Endometrium (tissue), 2 donors: Measurements from ENCODE around the gene RORC.
"Not testable (repeated sequence)": the region's sequence is repeated elsewhere in the genome, so short reads cannot be mapped to it uniquely, and the experiment has no call there.

Source experiments
- FAIRE-seq: peaks from 2 replicates; lab custom pipeline; 2012; peaks lifted over from hg19 to GRCh38; lab: Jason Lieb, UNC
- donor health status: control.
- donor health status: control.

The RORC gene

GRCh38 chr1:151805066-151805820 lies 26.4 kb downstream of the RORC start, which contains the start of gene LINGO4:
Gene LINGO4, minus strand, starts transcription at chr1:151805419. Its CDS starts 2,715 bp downstream, at chr1:151802704.
- no peak for FAIRE-seq

- no peak for FAIRE-seq
Observed at GRCh38 chr1:151803915-151804314, 27.7 kb downstream of the RORC start.

GRCh38 chr1:151803164-151803563 lies 28.4 kb downstream of the RORC start:
- no peak for FAIRE-seq

GRCh38 chr1:151802372-151802771 lies 29.2 kb downstream of the RORC start:
- FAIRE-seq = no peak

GRCh38 chr1:151801846-151802245 lies 29.8 kb downstream of the RORC start:
- FAIRE-seq = no peak

- no peak for FAIRE-seq
Observed at GRCh38 chr1:151801310-151801820, 30.2 kb downstream of the RORC start.

GRCh38 chr1:151800830-151801229 lies 30.8 kb downstream of the RORC start:
- no peak for FAIRE-seq

GRCh38 chr1:151799179-151800022 lies 32.2 kb downstream of the RORC start:
- FAIRE-seq = no peak

GRCh38 chr1:151798571-151798970 lies 33.0 kb downstream of the RORC start:
- no peak for FAIRE-seq

- no peak for FAIRE-seq
Observed at GRCh38 chr1:151790940-151791651, 40.5 kb downstream of the RORC start.

- FAIRE-seq = peak; percentile 99
Observed at GRCh38 chr1:151790071-151790939, 41.3 kb downstream of the RORC start, which contains the start of gene TDRKH. Gene TDRKH, minus strand, starts transcription at chr1:151790500. Its CDS starts 7,478 bp downstream, at chr1:151783022.

GRCh38 chr1:151787689-151788088 lies 43.9 kb downstream of the RORC start:
- no peak for FAIRE-seq

- no peak for FAIRE-seq
Observed at GRCh38 chr1:151783796-151784195, 47.8 kb downstream of the RORC start.

- FAIRE-seq = no peak
Observed at GRCh38 chr1:151782741-151783140, 48.9 kb downstream of the RORC start.

- not testable (repeated sequence) for FAIRE-seq
Observed at GRCh38 chr1:151782026-151782425, 49.6 kb downstream of the RORC start.

GRCh38 chr1:151780736-151781135 lies 50.9 kb downstream of the RORC start:
- FAIRE-seq = not testable (repeated sequence)

GRCh38 chr1:151779852-151780251 lies 51.8 kb downstream of the RORC start:
- FAIRE-seq = no peak

GRCh38 chr1:151777317-151777716 lies 54.3 kb downstream of the RORC start:
- no peak for FAIRE-seq

GRCh38 chr1:151776665-151777062 lies 54.9 kb downstream of the RORC start:
- FAIRE-seq = no peak

- no peak for FAIRE-seq
Observed at GRCh38 chr1:151775894-151776664, 55.5 kb downstream of the RORC start.
